ENCODE data around the gene VPS37C. TPM values are rescaled to one million over a fixed set of nuclear protein-coding genes. Genes with fewer than 3 reads are reported as not detected.
A peak's percentile ranks its signal among the peaks of the same experiment; 100 is the strongest.

Gene VPS37C
- total RNA-seq, 1 experiment from 2014 or later, result 19.0 TPM

GRCh38 chr11:61122761-61123160 lies 38.5 kb downstream of the VPS37C start:
- Histone ChIP-seq H2AFZ (ENCODE audit: low read length) (no peak overlapping the region), H2BK12ac (ENCODE audit: insufficient read length, low read depth, low read length) (no peak overlapping the region), H3K14ac (ENCODE audit: insufficient read depth, low read length) (no peak overlapping the region), H3K27ac (ENCODE audit: insufficient read length, low read depth, low read length) (no peak overlapping the region), H2BK5ac (ENCODE audit: insufficient read length, low read length) (no peak overlapping the region), H2BK120ac (ENCODE audit: low read depth, low read length, poor library complexity, severe bottlenecking) (no peak overlapping the region), H3K23me2 (ENCODE audit: insufficient read length, low read depth, low read length, poor library complexity, severe bottlenecking) (no peaks in the 10 kb centered on the region), H4K8ac (replicated peaks; ENCODE audit: insufficient read length, low read depth, low read length) (no peak overlapping the region), H3K9me3 (ENCODE audit: control insufficient read depth, low read depth, low read length) (no peaks in the 10 kb centered on the region), H3K18ac (ENCODE audit: insufficient read length, low read depth, low read length) (no peak overlapping the region), H4K20me1 (ENCODE audit: control insufficient read depth, insufficient read depth, insufficient read length) (no peaks in the 10 kb centered on the region), H4K91ac (ENCODE audit: insufficient read length, low read depth, low read length) (no peak overlapping the region), H2AK5ac (ENCODE audit: insufficient read length, low read length) (no peak overlapping the region), H3K4ac (ENCODE audit: low read depth, low read length) (no peak overlapping the region), H3K27me3 (ENCODE audit: insufficient read depth, low read length) (no peaks in the 10 kb centered on the region), H3K9ac (ENCODE audit: extremely low read depth, insufficient read length, low read length) (no peak overlapping the region), H2BK15ac (ENCODE audit: low read depth, low read length) (no peak overlapping the region), H3K56ac (ENCODE audit: insufficient read length, low read depth, low read length) (no peak overlapping the region), H3K79me2 (ENCODE audit: insufficient read depth, low read length) (no peaks in the 10 kb centered on the region), H4K5ac (ENCODE audit: insufficient read length, low read depth, low read length) (no peak overlapping the region), H3T11ph (ENCODE audit: low read length) (no peak overlapping the region), H3K4me1 (ENCODE audit: insufficient read depth, low read length) (no peaks in the 10 kb centered on the region), H2BK20ac (ENCODE audit: low read depth, low read length, poor library complexity, severe bottlenecking) (no peak overlapping the region), H3K4me2 (ENCODE audit: insufficient read depth, insufficient read length, low read length) (no peak overlapping the region), H3K79me1 (ENCODE audit: insufficient read depth, low read depth, low read length, poor library complexity, severe bottlenecking) (no peaks in the 10 kb centered on the region), H3K23ac (ENCODE audit: insufficient read length, low read depth, low read length) (no peak overlapping the region)
- WGBS (ENCODE audit: extremely low coverage, insufficient read length, low lambda C conversion rate), result no CpG with 5 or more reads among the region's 13 CpGs
- Mint-ChIP-seq H3K4me1 (peaks cover 2 to 18% of the 10 kb centered on the region in 2 experiments; a peak in 3 of 4 replicates), H3K27ac (peak overlapping the region in 1 of 3 experiments; percentile 52; a peak in 1 of 7 replicates), H3K36me3 (ENCODE audit: insufficient read depth in 1 of 3, low read depth in 3 of 3) (no peaks in the 10 kb centered on the region), H3K27me3 (ENCODE audit: low read depth) (no peaks in the 10 kb centered on the region; the same call in 1 of the 2 replicates), H3K9me3 (no peaks in the 10 kb centered on the region), H3K4me3 (no peak overlapping the region)
- no peak for DNase-seq
- TF ChIP-seq CTCF (conservative IDR thresholded peaks at IDR 0.05), result no peak
